Pulmonary artery endothelial cell (primary cell): ENCODE measurements around the gene ENTPD7. TPM values are rescaled to one million over a fixed set of nuclear protein-coding genes. Genes with fewer than 3 reads are reported as not detected.
"Not testable (repeated sequence)": the region's sequence is repeated elsewhere in the genome, so short reads cannot be mapped to it uniquely, and the experiment has no call there.

Experiments
- DNase-seq: peaks from one replicate; pipeline ENCODE4 v3.0.0-alpha.2; 2011; ENCODE audit warnings: low read depth, low spot score
- total RNA-seq: library from RNA; depleted of rRNA; stranded (reverse); fragments of >200 nt; gene quantifications from 2 replicates; pipeline ENCODE4 v1.2.3, GENCODE V29; 2014

The ENTPD7 gene
- total RNA-seq, 1 donor from 2014 or later = 17.9 TPM

GRCh38 chr10:99746166-99746565 lies 86.9 kb downstream of the ENTPD7 start:
- DNase-seq = not testable (repeated sequence)

- DNase-seq = no peak
Observed at GRCh38 chr10:99748823-99749451, 89.6 kb downstream of the ENTPD7 start.

- no peak for DNase-seq
Observed at GRCh38 chr10:99750641-99751040, 91.3 kb downstream of the ENTPD7 start.

- DNase-seq = no peak
Observed at GRCh38 chr10:99754670-99755069, 95.4 kb downstream of the ENTPD7 start.

Other genes with a start within 250 kb of the ENTPD7 start
- 29.6 and 37.7 TPM in 2 replicates for gene GOT1, start 228.9 kb upstream of the ENTPD7 start, total RNA-seq
- gene NKX2-3, start 126.6 kb upstream of the ENTPD7 start, total RNA-seq = 0.07 TPM in 1 of 2 replicates, not detected in the other
- gene SLC25A28, start 39.1 kb upstream of the ENTPD7 start, total RNA-seq = 12.4 and 18.1 TPM in 2 replicates
- 40.4 and 52.1 TPM in 2 replicates for gene COX15, start 72.6 kb downstream of the ENTPD7 start, total RNA-seq
- gene CUTC, start 72.7 kb downstream of the ENTPD7 start, total RNA-seq = 28.6 and 41.9 TPM in 2 replicates
- gene ABCC2, start 123.1 kb downstream of the ENTPD7 start, total RNA-seq = 0.66 and 0.99 TPM in 2 replicates